ENCODE data around the gene GRM1.

Gene GRM1

DNA sequence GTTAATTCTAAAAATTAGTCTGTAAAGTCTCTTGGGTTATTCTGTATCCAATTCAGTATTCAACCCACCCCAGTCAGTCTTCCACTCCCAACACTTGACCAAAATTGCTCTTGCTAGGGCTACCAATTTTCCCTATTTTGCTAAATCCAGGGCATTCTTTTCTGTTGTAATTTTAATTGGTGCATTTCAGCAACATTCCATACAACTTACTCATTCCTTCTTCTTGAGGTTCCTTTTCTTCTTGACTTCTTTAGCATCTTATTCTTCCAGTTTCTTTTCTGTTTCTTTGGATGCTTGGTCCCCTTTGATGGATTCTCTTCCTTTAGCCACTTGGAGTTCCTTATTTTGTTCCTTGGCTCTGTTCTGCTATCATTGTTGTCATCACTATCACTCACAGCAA, 11.2 kb upstream of the GRM1 start:
- no peak for ATAC-seq
- TF ChIP-seq, protein P1, sequence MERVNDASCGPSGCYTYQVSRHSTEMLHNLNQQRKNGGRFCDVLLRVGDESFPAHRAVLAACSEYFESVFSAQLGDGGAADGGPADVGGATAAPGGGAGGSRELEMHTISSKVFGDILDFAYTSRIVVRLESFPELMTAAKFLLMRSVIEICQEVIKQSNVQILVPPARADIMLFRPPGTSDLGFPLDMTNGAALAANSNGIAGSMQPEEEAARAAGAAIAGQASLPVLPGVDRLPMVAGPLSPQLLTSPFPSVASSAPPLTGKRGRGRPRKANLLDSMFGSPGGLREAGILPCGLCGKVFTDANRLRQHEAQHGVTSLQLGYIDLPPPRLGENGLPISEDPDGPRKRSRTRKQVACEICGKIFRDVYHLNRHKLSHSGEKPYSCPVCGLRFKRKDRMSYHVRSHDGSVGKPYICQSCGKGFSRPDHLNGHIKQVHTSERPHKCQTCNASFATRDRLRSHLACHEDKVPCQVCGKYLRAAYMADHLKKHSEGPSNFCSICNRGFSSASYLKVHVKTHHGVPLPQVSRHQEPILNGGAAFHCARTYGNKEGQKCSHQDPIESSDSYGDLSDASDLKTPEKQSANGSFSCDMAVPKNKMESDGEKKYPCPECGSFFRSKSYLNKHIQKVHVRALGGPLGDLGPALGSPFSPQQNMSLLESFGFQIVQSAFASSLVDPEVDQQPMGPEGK (CRISPR knock-in tag; IDR thresholded peaks at IDR 0.05; ENCODE audit: borderline replicate concordance) = no peak
- TF ChIP-seq ZNF565 (CRISPR knock-in tag; conservative IDR thresholded peaks at IDR 0.05; ENCODE audit: low read depth) (no peak), SNAI2 (CRISPR knock-in tag; IDR thresholded peaks at IDR 0.05) (no peak), PPARA (CRISPR knock-in tag; IDR thresholded peaks at IDR 0.05; ENCODE audit: borderline replicate concordance) (no peak), ZNF70 (CRISPR knock-in tag; IDR thresholded peaks at IDR 0.05) (no peak), GLIS3 (CRISPR knock-in tag; IDR thresholded peaks at IDR 0.05) (no peak)
- TF ChIP-seq, protein P2, sequence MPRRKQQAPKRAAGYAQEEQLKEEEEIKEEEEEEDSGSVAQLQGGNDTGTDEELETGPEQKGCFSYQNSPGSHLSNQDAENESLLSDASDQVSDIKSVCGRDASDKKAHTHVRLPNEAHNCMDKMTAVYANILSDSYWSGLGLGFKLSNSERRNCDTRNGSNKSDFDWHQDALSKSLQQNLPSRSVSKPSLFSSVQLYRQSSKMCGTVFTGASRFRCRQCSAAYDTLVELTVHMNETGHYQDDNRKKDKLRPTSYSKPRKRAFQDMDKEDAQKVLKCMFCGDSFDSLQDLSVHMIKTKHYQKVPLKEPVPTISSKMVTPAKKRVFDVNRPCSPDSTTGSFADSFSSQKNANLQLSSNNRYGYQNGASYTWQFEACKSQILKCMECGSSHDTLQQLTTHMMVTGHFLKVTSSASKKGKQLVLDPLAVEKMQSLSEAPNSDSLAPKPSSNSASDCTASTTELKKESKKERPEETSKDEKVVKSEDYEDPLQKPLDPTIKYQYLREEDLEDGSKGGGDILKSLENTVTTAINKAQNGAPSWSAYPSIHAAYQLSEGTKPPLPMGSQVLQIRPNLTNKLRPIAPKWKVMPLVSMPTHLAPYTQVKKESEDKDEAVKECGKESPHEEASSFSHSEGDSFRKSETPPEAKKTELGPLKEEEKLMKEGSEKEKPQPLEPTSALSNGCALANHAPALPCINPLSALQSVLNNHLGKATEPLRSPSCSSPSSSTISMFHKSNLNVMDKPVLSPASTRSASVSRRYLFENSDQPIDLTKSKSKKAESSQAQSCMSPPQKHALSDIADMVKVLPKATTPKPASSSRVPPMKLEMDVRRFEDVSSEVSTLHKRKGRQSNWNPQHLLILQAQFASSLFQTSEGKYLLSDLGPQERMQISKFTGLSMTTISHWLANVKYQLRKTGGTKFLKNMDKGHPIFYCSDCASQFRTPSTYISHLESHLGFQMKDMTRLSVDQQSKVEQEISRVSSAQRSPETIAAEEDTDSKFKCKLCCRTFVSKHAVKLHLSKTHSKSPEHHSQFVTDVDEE (CRISPR knock-in tag; IDR thresholded peaks at IDR 0.05) = no peak

DNA sequence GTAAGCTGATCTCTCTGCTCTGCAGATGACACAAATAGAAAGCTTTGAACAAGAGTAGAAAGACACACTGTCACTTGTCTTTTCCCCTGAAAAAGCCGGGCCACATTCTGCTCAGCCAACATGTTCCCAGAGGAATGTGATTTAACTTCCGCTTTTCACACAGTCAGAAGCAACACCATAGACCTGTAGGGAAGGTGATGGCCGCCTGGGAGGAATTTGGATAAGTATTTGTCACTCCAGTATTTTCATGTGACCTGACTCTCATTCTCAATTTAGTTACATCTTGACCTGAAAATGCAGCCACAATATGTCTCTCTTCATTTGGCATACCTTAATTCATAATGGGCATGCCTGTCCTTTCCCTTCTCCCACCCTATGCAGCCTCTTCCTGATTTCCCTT, 2.0 kb upstream of the GRM1 start:
- TF ChIP-seq ZNF70 (CRISPR knock-in tag; IDR thresholded peaks at IDR 0.05) = no peak
- TF ChIP-seq ZNF565 (CRISPR knock-in tag; conservative IDR thresholded peaks at IDR 0.05; ENCODE audit: low read depth) = no peak
- no peak for TF ChIP-seq OSR1 (CRISPR knock-in tag; IDR thresholded peaks at IDR 0.05)
- TF ChIP-seq ZNF8 (CRISPR knock-in tag; IDR thresholded peaks at IDR 0.05) = no peak
- TF ChIP-seq, protein P3, sequence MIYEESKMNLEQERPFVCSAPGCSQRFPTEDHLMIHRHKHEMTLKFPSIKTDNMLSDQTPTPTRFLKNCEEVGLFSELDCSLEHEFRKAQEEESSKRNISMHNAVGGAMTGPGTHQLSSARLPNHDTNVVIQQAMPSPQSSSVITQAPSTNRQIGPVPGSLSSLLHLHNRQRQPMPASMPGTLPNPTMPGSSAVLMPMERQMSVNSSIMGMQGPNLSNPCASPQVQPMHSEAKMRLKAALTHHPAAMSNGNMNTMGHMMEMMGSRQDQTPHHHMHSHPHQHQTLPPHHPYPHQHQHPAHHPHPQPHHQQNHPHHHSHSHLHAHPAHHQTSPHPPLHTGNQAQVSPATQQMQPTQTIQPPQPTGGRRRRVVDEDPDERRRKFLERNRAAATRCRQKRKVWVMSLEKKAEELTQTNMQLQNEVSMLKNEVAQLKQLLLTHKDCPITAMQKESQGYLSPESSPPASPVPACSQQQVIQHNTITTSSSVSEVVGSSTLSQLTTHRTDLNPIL (CRISPR knock-in tag; IDR thresholded peaks at IDR 0.05; ENCODE audit: low read depth) = no peak
- TF ChIP-seq TOX (CRISPR knock-in tag; IDR thresholded peaks at IDR 0.05; ENCODE audit: borderline replicate concordance) = no peak
- TF ChIP-seq, protein P4, sequence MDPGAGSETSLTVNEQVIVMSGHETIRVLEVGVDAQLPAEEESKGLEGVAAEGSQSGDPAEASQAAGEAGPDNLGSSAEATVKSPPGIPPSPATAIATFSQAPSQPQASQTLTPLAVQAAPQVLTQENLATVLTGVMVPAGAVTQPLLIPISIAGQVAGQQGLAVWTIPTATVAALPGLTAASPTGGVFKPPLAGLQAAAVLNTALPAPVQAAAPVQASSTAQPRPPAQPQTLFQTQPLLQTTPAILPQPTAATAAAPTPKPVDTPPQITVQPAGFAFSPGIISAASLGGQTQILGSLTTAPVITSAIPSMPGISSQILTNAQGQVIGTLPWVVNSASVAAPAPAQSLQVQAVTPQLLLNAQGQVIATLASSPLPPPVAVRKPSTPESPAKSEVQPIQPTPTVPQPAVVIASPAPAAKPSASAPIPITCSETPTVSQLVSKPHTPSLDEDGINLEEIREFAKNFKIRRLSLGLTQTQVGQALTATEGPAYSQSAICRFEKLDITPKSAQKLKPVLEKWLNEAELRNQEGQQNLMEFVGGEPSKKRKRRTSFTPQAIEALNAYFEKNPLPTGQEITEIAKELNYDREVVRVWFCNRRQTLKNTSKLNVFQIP (CRISPR knock-in tag; IDR thresholded peaks at IDR 0.05; ENCODE audit: borderline replicate concordance, low read depth) = no peak
- TF ChIP-seq ESRRG (CRISPR knock-in tag; IDR thresholded peaks at IDR 0.05) = no peak
- TF ChIP-seq TCF4 (CRISPR knock-in tag; IDR thresholded peaks at IDR 0.05; ENCODE audit: borderline replicate concordance) = no peak
- TF ChIP-seq CSDC2 (CRISPR knock-in tag; IDR thresholded peaks at IDR 0.05) = no peak
- TF ChIP-seq, protein P1 (CRISPR knock-in tag; IDR thresholded peaks at IDR 0.05; ENCODE audit: borderline replicate concordance) = no peak
- TF ChIP-seq BACH2 (CRISPR knock-in tag; IDR thresholded peaks at IDR 0.05; ENCODE audit: borderline replicate concordance) = no peak
- no peak for ATAC-seq

DNA sequence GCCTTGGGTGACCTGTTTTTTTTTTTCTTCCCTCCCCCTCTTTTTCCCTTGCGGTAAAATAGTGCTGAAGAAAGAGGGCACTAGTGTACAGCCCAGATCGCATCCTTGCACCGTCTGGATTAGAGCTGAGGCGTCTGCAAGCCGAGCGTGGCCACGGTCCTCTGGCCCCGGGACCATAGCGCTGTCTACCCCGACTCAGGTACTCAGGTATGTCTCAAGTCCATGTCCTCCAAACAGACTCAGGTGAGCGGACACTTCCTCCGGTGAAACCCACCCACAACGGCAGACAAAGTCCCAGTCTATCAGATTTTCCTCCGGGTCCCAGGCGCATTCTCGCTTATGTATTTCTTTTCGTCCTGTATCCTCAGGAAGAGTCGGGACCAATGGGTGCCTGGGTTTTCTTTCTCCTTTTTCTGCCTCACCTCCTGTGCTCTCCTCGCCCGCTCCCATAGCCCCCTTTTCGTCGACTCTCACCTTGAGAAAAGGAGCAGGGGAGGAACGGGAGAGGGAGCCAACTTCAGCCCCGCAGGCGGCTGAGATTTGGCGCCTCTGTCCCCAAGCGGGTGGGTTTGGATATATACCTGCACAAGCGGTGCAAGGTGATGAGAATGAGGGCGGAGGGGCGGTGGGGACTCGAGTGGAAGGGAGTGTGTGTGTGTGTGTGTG, 1.1 kb upstream of the GRM1 start:
- ATAC-seq = peak; percentile 64
- TF ChIP-seq TCF4 (CRISPR knock-in tag; IDR thresholded peaks at IDR 0.05; ENCODE audit: borderline replicate concordance) (no peak), BACH2 (CRISPR knock-in tag; IDR thresholded peaks at IDR 0.05; ENCODE audit: borderline replicate concordance) (no peak), ZC3H10 (CRISPR knock-in tag; IDR thresholded peaks at IDR 0.05) (no peak), ZNF70 (CRISPR knock-in tag; IDR thresholded peaks at IDR 0.05) (no peak), ESRRG (CRISPR knock-in tag; IDR thresholded peaks at IDR 0.05) (no peak)
- TF ChIP-seq, protein P5, sequence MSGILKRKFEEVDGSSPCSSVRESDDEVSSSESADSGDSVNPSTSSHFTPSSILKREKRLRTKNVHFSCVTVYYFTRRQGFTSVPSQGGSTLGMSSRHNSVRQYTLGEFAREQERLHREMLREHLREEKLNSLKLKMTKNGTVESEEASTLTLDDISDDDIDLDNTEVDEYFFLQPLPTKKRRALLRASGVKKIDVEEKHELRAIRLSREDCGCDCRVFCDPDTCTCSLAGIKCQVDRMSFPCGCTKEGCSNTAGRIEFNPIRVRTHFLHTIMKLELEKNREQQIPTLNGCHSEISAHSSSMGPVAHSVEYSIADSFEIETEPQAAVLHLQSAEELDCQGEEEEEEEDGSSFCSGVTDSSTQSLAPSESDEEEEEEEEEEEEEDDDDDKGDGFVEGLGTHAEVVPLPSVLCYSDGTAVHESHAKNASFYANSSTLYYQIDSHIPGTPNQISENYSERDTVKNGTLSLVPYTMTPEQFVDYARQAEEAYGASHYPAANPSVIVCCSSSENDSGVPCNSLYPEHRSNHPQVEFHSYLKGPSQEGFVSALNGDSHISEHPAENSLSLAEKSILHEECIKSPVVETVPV (CRISPR knock-in tag; IDR thresholded peaks at IDR 0.05) = no peak
- TF ChIP-seq, protein P3 (CRISPR knock-in tag; IDR thresholded peaks at IDR 0.05; ENCODE audit: low read depth) = no peak
- TF ChIP-seq, protein P2 (CRISPR knock-in tag; IDR thresholded peaks at IDR 0.05) = no peak
- TF ChIP-seq, protein P4 (CRISPR knock-in tag; IDR thresholded peaks at IDR 0.05; ENCODE audit: borderline replicate concordance, low read depth) = no peak

Data from SK-N-SH treated with all-trans-retinoic acid at 6 μM for 48 hours (cell line).